ENCODE results near the gene SBF2.
A peak's percentile ranks its signal among the peaks of the same experiment; 100 is the strongest.

Gene SBF2

GRCh38 chr11:10301656-10302358, 7.8 kb upstream of the SBF2 start:
- no peak for DNase-seq
- Mint-ChIP-seq H3K27me3 (peaks cover 90% of the 10 kb centered on the region), H3K27ac (no peak overlapping the region), H3K4me3 (peak overlapping the region; percentile 95), H3K36me3 (peaks cover 7% of the 10 kb centered on the region), H3K9me3 (no peaks in the 10 kb centered on the region), H3K4me1 (peaks cover 56% of the 10 kb centered on the region)
- CTCF ChIA-PET: interaction anchor here (0.8 to 4.6 kb wide), 8 partner anchors 9 to 689 kb away, joined by 3 to 47 read pairs (median 3); no protein-coding TSS in a partner anchor

DNA sequence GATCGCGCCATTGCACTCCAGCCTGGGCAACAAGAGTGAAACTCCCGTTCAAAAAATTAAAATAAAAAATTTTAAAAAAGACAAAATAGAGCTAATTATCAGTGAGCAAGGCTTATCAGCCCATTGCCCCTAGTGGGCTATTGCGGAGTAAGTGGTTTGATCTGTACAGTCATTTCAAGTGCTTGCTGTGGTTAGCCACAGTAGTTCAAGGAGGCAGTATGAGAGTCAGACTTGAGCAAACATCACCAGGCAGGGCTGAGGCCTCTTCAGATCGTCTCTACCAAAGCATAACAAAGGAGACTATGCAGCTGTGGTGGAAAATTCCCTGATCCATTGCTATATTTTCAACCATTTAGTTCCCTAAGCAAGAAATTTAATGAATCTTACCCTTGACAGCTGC, 4.3 kb upstream of the SBF2 start:
- peaks cover 85% of the 10 kb centered on the region for H3K27me3 Mint-ChIP-seq
- peaks cover 40% of the 10 kb centered on the region for H3K4me1 Mint-ChIP-seq
- H3K4me3 Mint-ChIP-seq: no peak overlapping the region
- no peaks in the 10 kb centered on the region for H3K9me3 Mint-ChIP-seq
- DNase-seq: peak; percentile 68
- peaks cover 2% of the 10 kb centered on the region for H3K36me3 Mint-ChIP-seq
- CTCF ChIA-PET: interaction anchor here (0.8 to 2.3 kb wide), 6 partner anchors 9 to 697 kb away, joined by 3 to 7 read pairs (median 4); no protein-coding TSS in a partner anchor
- H3K27ac Mint-ChIP-seq: no peak overlapping the region

DNA sequence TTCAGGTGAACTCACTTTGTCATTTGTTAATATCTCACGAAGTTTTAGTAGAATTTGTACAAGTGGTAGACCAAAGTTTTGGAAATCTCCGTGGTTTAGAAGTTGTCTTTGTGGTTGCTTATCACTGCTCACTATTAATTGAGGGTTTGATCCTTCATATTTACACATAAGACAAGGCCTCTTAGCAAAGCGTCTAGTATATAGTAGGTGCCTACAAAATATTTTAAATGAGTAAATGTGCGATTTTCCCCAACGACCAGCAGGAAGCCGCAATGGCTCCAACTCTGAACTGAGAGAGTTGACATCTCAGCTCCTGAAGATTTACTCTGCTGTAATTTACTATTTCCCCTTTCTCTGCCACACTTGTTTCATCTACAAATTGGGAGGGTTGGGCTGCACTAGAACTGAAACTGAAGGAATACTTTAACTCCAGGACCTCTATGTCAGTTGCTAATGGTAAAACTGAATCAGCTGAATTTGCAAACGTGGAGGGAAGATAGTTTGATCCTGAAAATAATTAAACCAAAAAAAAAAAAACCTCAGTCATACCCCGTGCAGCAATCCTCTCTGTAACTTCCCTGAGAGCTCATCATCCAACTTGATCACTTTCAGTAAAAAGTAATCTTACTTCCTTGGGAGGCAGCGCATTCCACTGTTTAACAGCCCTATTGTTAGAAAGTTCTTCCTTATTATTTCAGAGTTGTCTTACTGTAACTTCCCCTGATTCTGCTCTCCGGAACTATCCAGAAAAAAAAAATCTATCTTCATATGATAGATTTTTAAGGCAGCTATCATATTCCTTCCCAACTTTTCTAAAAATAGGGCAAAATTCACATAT, 1.3 kb upstream of the SBF2 start:
- peak overlapping the region; percentile 66 for H3K4me3 Mint-ChIP-seq
- peaks cover 72% of the 10 kb centered on the region for H3K27me3 Mint-ChIP-seq
- CTCF ChIA-PET: interaction anchor here (0.6 to 1.9 kb wide), 2 partner anchors 9 to 72 kb away, joined by 3 to 6 read pairs; no protein-coding TSS in a partner anchor
- no peak overlapping the region for H3K27ac Mint-ChIP-seq
- peaks cover 43% of the 10 kb centered on the region for H3K4me1 Mint-ChIP-seq
- DNase-seq: no peak
- H3K9me3 Mint-ChIP-seq: no peaks in the 10 kb centered on the region
- H3K36me3 Mint-ChIP-seq: no peaks in the 10 kb centered on the region

DNA sequence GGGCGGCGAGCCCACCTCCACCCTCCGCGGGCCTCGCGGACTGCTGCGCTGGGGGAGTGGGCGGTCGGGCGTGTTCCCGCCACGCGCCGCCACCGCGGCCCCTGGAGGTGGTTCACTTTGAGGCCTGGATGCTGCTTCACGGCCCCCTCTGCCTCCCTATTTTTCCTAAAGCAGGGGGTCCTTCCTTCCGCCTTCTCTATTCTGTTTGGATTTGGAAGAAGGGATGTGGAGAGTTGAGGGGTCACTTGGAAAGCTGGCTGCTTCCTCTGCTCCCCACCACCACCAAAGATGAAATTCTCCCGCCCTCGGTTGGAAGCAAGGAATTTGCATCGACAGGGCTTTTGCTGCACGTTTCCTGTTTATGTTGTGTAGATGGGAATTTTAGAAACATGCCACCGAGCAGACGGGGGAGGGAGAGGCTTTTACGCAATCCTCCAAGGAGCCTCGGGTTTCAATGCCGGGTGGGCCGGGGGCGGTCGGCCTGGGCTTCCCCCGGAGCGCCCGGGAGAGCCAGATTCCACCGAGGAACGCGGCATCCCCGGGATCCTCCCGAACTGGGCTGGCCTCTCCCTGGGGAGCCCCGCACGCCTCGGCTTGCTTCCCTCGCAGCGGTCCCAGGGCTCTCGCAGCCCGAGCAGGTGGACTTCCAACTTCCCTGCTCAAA, 403 bp upstream of the SBF2 start:
- Mint-ChIP-seq H3K4me1 (peaks cover 41% of the 10 kb centered on the region), H3K27ac (no peak overlapping the region), H3K36me3 (no peaks in the 10 kb centered on the region), H3K4me3 (peak overlapping the region; percentile 74), H3K9me3 (no peaks in the 10 kb centered on the region), H3K27me3 (peaks cover 66% of the 10 kb centered on the region)
- CTCF ChIA-PET: no interaction called here
- no peak for DNase-seq

DNA sequence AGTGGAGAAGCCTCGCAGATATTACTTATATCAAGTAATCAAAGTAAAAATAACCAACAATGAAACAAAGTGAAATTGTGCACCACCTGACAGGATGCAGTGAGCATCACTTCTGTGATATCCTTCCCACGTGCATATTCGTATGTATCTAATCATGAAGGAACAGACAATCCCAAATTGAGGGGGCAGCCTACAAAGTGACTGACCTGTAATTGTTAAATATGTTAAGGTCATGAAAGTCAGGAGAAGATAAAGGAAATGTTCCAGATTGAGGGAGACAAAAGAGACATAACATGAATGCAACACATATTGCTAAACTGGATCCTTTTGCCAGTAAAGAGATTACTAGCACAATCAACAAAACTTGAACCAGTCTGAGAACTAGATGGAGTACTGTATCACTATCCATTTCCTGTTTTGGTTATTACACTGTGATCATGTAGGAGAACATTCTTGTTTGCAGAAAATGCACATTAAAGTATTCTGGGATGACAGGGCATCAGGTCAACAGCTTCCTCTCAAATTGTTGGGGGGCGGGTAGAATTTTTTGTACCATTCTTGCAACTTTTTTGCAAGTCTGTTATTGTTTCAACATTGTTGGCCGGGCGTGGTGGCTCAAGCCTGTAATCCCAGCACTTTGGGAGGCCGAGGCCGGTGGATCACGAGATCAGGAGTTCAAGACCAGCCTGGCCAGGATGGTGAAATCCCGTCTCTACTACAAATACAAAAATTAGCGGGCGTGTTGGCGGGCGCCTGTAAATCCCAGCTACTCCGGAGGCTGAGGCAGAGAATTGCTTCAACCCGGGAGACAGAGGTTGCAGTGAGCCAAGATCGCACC, 2.0 kb downstream of the SBF2 start:
- Mint-ChIP-seq H3K27ac (no peak overlapping the region), H3K9me3 (no peaks in the 10 kb centered on the region), H3K4me1 (peaks cover 30% of the 10 kb centered on the region), H3K27me3 (peaks cover 58% of the 10 kb centered on the region), H3K4me3 (peak overlapping the region; percentile 0), H3K36me3 (no peaks in the 10 kb centered on the region)
- no peak for DNase-seq
- CTCF ChIA-PET: interaction anchor here (1.2 kb wide), 1 partner anchor 10 kb away, joined by 3 read pairs; no protein-coding TSS in a partner anchor

DNA sequence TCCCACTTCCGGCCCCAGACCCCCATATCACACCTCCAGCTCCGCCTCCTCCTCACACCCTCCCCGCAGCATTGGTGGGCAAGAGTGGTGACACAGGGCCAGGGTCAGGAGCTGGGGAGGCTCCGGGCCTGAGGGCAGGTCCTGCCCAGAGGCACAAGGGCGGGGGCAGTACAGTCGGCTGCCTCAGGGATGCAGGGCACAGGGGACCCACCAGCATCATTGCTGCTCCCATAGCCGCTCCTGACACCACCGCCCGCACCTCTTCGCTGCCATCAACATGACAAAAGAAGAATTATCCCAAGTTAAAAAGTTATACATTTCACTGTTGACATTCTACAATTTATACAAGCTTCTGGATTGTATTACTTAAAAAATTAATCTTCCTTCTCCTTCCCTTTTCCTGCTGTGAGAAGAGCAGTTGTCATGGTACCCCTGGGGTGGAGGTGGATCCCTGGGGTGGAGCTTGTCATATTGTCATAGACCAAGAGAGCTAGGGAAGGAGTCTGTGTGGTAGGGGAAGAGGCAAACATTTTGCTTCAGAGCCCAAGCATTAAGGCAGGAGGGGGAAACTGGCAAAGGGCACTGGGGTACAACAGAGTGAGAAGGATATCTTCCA, 4.1 kb downstream of the SBF2 start:
- DNase-seq: no peak
- CTCF ChIA-PET: interaction anchor here (1.1 to 1.4 kb wide), 2 partner anchors 9 to 18 kb away, joined by 3 to 4 read pairs; no protein-coding TSS in a partner anchor
- Mint-ChIP-seq H3K9me3 (no peaks in the 10 kb centered on the region), H3K4me3 (no peak overlapping the region), H3K27ac (no peak overlapping the region), H3K36me3 (no peaks in the 10 kb centered on the region), H3K27me3 (peaks cover 41% of the 10 kb centered on the region), H3K4me1 (peaks cover 27% of the 10 kb centered on the region)

DNA sequence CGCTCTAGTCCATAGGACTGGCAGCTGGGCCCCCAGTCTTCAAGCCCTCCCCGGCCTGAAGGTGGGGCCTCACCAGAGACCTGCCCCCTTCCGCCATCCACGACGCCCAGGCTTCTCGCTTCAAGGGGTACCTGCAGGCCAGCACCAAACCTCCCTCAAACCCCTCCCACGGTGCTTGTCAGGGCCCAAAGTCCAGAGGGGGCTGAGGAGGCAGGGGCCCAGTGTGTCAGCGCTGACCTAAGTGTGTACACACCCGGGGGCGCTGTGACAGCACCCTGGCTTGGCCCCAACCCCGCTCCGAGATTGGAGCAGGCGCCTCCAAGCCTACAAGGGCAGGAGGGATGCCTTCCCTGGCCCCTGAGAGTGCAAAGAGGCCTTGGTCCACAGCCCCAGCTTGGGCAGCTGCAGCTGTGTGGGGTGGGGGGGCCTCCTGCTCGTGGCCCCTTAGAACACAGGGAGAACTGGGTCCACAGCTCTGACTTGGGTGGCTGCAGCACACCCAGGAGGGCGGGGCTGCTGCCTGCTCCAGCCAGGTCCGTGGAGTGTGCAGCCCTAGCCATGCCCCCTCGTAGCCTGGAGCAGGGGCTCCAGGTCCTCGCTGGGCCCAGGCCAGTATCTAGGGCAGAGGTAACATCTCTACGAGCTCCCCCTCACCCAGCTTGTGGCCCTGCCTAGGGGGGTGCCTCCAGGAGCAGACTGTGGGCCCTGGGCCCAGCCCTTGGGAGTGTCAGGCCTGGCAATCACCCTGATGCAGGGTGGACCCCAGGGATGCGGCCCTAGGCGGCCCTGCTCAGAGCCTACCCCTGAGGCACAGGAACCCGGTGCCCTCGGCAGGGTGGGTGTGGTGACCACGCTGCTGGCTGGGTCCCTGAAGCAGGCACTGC, 4.9 kb downstream of the SBF2 start:
- no peak for DNase-seq
- H3K27ac Mint-ChIP-seq: no peak overlapping the region
- H3K9me3 Mint-ChIP-seq: no peaks in the 10 kb centered on the region
- H3K36me3 Mint-ChIP-seq: no peaks in the 10 kb centered on the region
- H3K27me3 Mint-ChIP-seq: peaks cover 34% of the 10 kb centered on the region
- H3K4me3 Mint-ChIP-seq: no peak overlapping the region
- CTCF ChIA-PET: interaction anchor here (1.1 kb wide), 1 partner anchor 8 kb away, joined by 3 read pairs; no protein-coding TSS in a partner anchor
- peaks cover 23% of the 10 kb centered on the region for H3K4me1 Mint-ChIP-seq

- no peak overlapping the region for H3K27ac Mint-ChIP-seq
- peaks cover 29% of the 10 kb centered on the region for H3K27me3 Mint-ChIP-seq
- no peaks in the 10 kb centered on the region for H3K36me3 Mint-ChIP-seq
- DNase-seq: no peak
- peaks cover 20% of the 10 kb centered on the region for H3K4me1 Mint-ChIP-seq
- no peaks in the 10 kb centered on the region for H3K9me3 Mint-ChIP-seq
- CTCF ChIA-PET: interaction anchor here (0.8 to 1.1 kb wide), 2 partner anchors 10 to 13 kb away, joined by 3 to 4 read pairs; no protein-coding TSS in a partner anchor
- H3K4me3 Mint-ChIP-seq: no peak overlapping the region
Measured at GRCh38 chr11:10287766-10288715, 6.0 kb downstream of the SBF2 start.

GRCh38 chr11:10287140-10287539, 6.9 kb downstream of the SBF2 start:
- Mint-ChIP-seq H3K27me3 (peaks cover 20% of the 10 kb centered on the region), H3K9me3 (no peaks in the 10 kb centered on the region), H3K4me1 (peaks cover 14% of the 10 kb centered on the region), H3K27ac (no peak overlapping the region), H3K36me3 (no peaks in the 10 kb centered on the region), H3K4me3 (no peak overlapping the region)
- no peak for DNase-seq
- CTCF ChIA-PET: interaction anchor here (1.1 kb wide), 1 partner anchor 11 kb away, joined by 4 read pairs; no protein-coding TSS in a partner anchor

GRCh38 chr11:10285148-10285802, 8.7 kb downstream of the SBF2 start:
- CTCF ChIA-PET: no interaction called here
- H3K4me3 Mint-ChIP-seq: no peak overlapping the region
- no peak for DNase-seq
- H3K36me3 Mint-ChIP-seq: no peaks in the 10 kb centered on the region
- peaks cover 7% of the 10 kb centered on the region for H3K4me1 Mint-ChIP-seq
- H3K27me3 Mint-ChIP-seq: peaks cover 17% of the 10 kb centered on the region
- no peaks in the 10 kb centered on the region for H3K9me3 Mint-ChIP-seq
- H3K27ac Mint-ChIP-seq: no peak overlapping the region

DNA sequence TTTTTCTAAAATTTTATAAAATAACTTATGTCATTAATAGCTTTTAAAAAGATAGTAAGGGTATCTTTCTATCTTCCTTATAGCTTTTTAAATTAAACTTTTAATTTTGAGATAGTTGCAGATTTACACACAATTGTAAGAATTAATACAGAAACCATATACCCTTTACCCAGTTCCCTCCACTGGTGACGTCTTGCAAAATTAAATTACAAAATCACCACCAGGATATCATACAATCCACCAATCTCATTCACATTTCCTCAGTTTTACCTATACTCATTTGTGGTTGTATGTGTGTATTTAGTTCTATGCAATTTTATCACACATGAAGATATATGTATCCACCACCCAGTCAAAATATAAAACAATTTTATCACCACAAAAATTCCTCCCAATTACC, 10.0 kb downstream of the SBF2 start:
- CTCF ChIA-PET: interaction anchor here (1.3 kb wide), 1 partner anchor 15 kb away, joined by 3 read pairs; no protein-coding TSS in a partner anchor
- Mint-ChIP-seq H3K9me3 (no peaks in the 10 kb centered on the region), H3K27ac (no peak overlapping the region), H3K4me3 (no peak overlapping the region), H3K27me3 (peaks cover 17% of the 10 kb centered on the region), H3K36me3 (no peaks in the 10 kb centered on the region), H3K4me1 (peaks cover 7% of the 10 kb centered on the region)
- DNase-seq: no peak

Data from activated naive CD4-positive, alpha-beta T cell treated with anti-CD3 and anti-CD28 coated beads, Interleukin-2, amount 10 ng/mL, durations not matched to agents 7 days and 5 days (primary cell).